Activated T-cell treated with anti-CD3 and anti-CD28 coated beads, Interleukin-2, amount 50 U/mL, for 4 hours (primary cell): ENCODE results near the gene ZPBP2. TPM values are rescaled to one million over a fixed set of nuclear protein-coding genes. Genes with fewer than 3 reads are reported as not detected.

Experiments used
- ATAC-seq, 2 donors: fragments of 200-7000 bp; cut with Tn5 transposase; one replicate each; pipeline ENCODE4 v1.10.0; 2021
- DNase-seq: peaks from one replicate; pipeline ENCODE4 v3.0.0-alpha.2; 2020
- H3K27me3 Mint-ChIP-seq: one replicate; pipeline ENCODE4 v1.8.0; 2021; ENCODE audit warnings: low read depth, mixed read lengths
- H3K36me3 Mint-ChIP-seq: one replicate; pipeline ENCODE4 v1.8.0; 2022; ENCODE audit warnings: mixed read lengths; ENCODE audit not compliant: insufficient read depth
- H3K4me1 Mint-ChIP-seq: one replicate; pipeline ENCODE4 v1.8.0; 2021; ENCODE audit warnings: low read depth, mixed read lengths
- H3K4me3 Mint-ChIP-seq: one replicate; pipeline ENCODE4 v1.8.0; 2021; ENCODE audit warnings: mild to moderate bottlenecking, moderate library complexity, mixed read lengths
- H3K9me3 Mint-ChIP-seq: one replicate; pipeline ENCODE4 v1.8.0; 2021; ENCODE audit warnings: mixed read lengths
- total RNA-seq, 3 donors: library from RNA; stranded (reverse); gene quantifications; one replicate each; pipeline ENCODE4 v1.2.1, GENCODE V29; 2021

The ZPBP2 gene
- total RNA-seq, result under 1 TPM in 2 of 3 donors, not detected in 1; 0.16 to 0.28 TPM

GRCh38 chr17:39867880-39868553 lies at the start of gene ZPBP2:
Gene ZPBP2, plus strand, starts transcription at chr17:39868202. Its CDS starts 153 bp downstream, at chr17:39868355.
- Mint-ChIP-seq H3K4me1 (peaks cover 49% of the 10 kb centered on the region), H3K9me3 (no peaks in the 10 kb centered on the region)

DNA sequence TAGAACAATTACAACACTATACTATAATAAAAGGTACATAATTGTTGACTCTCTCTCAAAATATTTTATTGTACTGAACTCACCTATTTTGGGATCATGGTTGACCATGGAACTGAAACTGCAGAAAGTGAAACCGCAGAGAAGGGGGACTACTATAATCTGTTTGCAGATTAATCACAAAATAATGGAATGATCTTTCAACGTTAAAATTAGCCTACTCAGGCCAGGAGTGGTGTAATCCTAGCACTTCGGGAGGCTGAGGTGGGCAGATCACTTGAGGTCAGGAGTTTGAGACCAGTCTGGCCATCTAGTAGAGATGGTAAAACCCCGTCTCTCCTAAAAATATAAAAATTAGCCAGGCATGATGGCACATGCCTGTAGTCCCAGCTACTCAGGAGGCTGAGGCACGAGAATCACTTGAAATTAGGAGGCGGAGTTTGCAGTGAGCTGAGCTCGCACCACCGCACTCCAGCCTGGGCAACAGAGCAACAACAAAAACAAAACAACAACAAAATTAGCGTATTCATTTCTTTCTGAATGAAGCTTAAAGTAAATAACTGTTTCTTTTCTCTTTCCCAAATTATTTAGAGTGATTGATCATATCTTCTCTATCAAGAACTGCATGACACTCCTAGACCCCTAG lies 49.5 kb upstream of the ZPBP2 start:
- H3K27me3 Mint-ChIP-seq, result no peaks in the 10 kb centered on the region
- DNase-seq (no peak), ATAC-seq (no peak)
- peaks cover 53% of the 10 kb centered on the region for H3K36me3 Mint-ChIP-seq
- peaks cover 78% of the 10 kb centered on the region for H3K4me1 Mint-ChIP-seq
- H3K4me3 Mint-ChIP-seq, result peak overlapping the region; percentile 56
- H3K9me3 Mint-ChIP-seq, result peaks cover 7% of the 10 kb centered on the region

More at GRCh38 chr17:39867880-39868553, at the start of gene ZPBP2:
- DNase-seq (peak; percentile 43), ATAC-seq (no peak)
- H3K27me3 Mint-ChIP-seq, result no peaks in the 10 kb centered on the region
- H3K4me3 Mint-ChIP-seq, result peak within 1 kb of the TSS; percentile 48
- no peaks in the 10 kb centered on the region for H3K36me3 Mint-ChIP-seq

GRCh38 chr17:39820541-39820940 lies 47.5 kb upstream of the ZPBP2 start:
- H3K4me1 Mint-ChIP-seq, result peaks cover 57% of the 10 kb centered on the region
- no peak for DNase-seq
- ATAC-seq, result peak in 1 of 2 donors; percentile 29
- H3K36me3 Mint-ChIP-seq, result peaks cover 60% of the 10 kb centered on the region
- no peak overlapping the region for H3K4me3 Mint-ChIP-seq
- H3K27me3 Mint-ChIP-seq, result no peaks in the 10 kb centered on the region
- H3K9me3 Mint-ChIP-seq, result peaks cover 24% of the 10 kb centered on the region

DNA sequence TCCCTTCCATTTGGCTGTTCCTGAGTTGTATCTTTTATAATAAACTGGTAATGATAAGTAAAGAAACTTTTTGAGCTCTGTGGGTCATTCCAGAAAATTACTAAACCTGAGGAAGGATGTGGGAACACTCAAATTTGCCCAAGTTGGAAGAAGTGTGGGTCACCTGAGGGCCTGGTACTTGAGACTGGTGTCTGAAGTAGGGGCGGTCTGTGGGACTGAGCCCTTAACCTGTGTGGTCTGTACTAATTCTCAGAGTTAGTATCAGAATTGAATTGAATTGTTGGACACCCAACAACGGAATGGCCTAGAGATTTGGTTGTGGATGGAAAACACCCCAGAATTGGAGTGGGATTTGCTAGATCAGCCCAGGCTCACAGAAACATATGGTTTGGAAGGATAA lies 47.0 kb upstream of the ZPBP2 start:
- no peak for DNase-seq
- H3K4me1 Mint-ChIP-seq, result peaks cover 53% of the 10 kb centered on the region
- peaks cover 24% of the 10 kb centered on the region for H3K9me3 Mint-ChIP-seq
- H3K36me3 Mint-ChIP-seq, result peaks cover 60% of the 10 kb centered on the region
- H3K4me3 Mint-ChIP-seq, result no peak overlapping the region
- no peak for ATAC-seq
- no peaks in the 10 kb centered on the region for H3K27me3 Mint-ChIP-seq

GRCh38 chr17:39822051-39822451 lies 46.0 kb upstream of the ZPBP2 start:
- DNase-seq (no peak), ATAC-seq (peak; percentile 65 to 68)
- Mint-ChIP-seq H3K4me1 (peaks cover 59% of the 10 kb centered on the region), H3K36me3 (peaks cover 67% of the 10 kb centered on the region), H3K9me3 (peaks cover 24% of the 10 kb centered on the region), H3K27me3 (no peaks in the 10 kb centered on the region), H3K4me3 (no peak overlapping the region)

GRCh38 chr17:39823407-39824054 lies 44.5 kb upstream of the ZPBP2 start:
- H3K4me1 Mint-ChIP-seq, result peaks cover 57% of the 10 kb centered on the region
- peaks cover 78% of the 10 kb centered on the region for H3K36me3 Mint-ChIP-seq
- no peak overlapping the region for H3K4me3 Mint-ChIP-seq
- H3K9me3 Mint-ChIP-seq, result peaks cover 24% of the 10 kb centered on the region
- DNase-seq (no peak), ATAC-seq (no peak)
- H3K27me3 Mint-ChIP-seq, result no peaks in the 10 kb centered on the region

DNA sequence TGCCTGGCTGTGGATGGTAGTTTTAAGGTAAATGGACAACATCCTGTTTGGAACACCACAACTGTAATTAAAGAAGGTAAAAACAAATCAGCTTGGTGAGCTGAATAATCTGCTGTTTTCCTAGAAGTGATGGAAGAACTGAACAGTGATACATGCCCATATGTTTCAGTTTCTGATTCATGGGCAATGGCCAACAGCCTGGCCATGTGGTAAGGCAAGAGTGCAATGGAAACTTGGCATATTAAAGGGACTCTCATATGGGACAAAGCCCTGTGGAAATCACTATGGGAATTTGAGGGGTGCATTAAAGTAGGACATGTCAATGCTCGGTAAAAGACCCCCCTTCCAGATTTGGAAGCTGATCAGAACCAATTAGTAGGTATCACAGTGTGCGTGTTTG lies 41.7 kb upstream of the ZPBP2 start:
- Mint-ChIP-seq H3K27me3 (no peaks in the 10 kb centered on the region), H3K4me3 (no peak overlapping the region), H3K4me1 (peaks cover 33% of the 10 kb centered on the region), H3K9me3 (peaks cover 24% of the 10 kb centered on the region), H3K36me3 (peaks cover 81% of the 10 kb centered on the region)
- no peak for DNase-seq
- no peak for ATAC-seq

DNA sequence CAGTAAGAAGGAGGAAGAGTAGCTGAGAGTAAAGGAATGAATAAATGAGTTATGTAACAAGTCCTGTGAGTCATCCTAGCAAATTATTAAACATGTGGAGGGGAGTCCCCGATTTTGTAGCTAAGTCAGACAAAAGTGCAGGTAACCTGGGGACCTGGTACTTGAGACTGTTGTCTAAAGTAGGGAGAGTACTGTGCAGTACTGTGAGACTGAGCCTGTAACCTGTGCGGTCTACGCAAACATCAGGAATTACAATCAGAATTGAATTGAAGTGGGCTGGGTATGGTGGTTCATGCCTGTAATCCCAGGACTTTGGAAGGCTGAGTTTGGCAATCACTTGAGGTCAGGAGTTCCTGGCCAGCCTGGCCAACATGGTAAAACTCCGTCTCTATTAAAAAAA lies 39.6 kb upstream of the ZPBP2 start:
- ATAC-seq (peak; percentile 26 to 27), DNase-seq (no peak)
- Mint-ChIP-seq H3K36me3 (peaks cover 73% of the 10 kb centered on the region), H3K4me1 (peaks cover 28% of the 10 kb centered on the region), H3K9me3 (peaks cover 16% of the 10 kb centered on the region), H3K4me3 (no peak overlapping the region), H3K27me3 (no peaks in the 10 kb centered on the region)

DNA sequence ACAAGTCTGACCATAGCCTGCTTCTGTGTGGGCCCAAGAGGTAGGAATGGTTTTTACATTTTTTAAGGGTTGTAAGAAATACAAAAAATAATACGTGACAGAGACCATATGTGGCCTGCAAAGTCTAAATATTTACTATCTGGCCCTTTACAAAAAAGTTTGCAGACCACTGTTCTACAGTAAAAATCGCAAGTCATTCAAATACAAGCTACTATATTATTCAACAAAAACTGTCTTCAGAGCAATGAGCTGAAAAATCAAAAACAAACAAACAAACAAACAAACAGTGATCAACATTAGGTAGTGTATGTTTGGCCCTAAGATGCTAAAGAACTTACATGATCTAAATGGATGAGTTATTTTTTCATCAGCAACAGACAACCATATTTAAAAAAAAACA lies 36.4 kb upstream of the ZPBP2 start:
- DNase-seq (no peak), ATAC-seq (no peak)
- Mint-ChIP-seq H3K4me1 (peaks cover 40% of the 10 kb centered on the region), H3K4me3 (no peak overlapping the region), H3K9me3 (peaks cover 8% of the 10 kb centered on the region), H3K27me3 (no peaks in the 10 kb centered on the region), H3K36me3 (peaks cover 62% of the 10 kb centered on the region)

DNA sequence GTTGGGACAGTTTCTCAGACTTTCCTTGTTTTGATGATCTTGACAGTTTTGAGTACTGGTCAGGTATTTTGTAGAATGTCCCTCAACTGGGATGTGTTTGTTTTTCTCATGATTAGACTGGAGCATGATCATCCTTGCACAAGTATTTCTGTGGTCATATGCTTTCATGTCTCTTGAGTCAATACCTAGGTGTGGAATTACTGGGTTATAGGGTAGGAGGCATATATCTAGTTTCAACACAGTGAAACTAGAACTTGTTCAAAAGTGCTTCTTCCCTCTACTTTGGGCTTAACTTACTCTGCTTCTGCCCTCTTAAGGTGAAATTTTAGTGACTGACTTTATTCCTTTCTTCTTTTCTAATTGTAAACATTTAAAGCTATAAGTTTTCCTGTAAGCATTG lies 34.0 kb upstream of the ZPBP2 start:
- Mint-ChIP-seq H3K36me3 (peaks cover 56% of the 10 kb centered on the region), H3K4me3 (no peak overlapping the region), H3K27me3 (no peaks in the 10 kb centered on the region), H3K4me1 (peaks cover 31% of the 10 kb centered on the region), H3K9me3 (peaks cover 16% of the 10 kb centered on the region)
- ATAC-seq (peak; percentile 79 to 81), DNase-seq (no peak)

DNA sequence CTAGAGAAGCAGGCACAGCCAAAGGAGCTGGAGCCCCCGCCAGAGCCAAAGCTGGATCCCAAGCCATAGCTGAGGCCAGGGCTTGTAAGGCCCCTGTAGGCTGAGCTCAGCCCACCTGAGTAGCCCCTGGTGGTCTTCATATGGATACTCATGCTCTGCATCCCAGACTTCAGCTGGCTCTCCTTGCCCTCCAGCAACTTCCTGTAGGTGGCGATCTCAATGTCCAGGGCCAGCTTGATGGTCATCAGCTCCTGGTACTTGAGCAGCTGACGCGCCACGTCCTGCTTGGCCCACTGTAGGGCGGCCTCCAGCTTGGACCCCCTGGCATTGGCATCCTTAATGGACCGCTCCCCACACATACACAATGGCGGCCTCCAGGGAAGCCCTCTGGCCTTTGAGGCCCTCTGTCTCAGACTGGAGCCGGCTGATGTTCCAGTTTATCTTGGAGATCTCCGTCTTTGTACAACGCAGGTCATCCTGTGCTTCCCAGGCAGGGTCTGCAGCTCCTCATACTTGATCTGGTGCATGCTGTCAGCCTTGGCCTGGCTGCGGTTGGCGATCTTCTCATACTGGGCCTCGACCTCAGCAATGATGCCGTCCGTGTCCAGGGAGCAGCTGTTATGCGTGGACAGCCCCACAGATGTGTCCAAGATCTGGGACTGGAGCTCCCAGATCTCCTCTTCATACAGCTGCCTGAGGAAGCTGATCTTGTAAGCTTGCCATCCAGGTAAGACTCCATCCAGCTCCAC lies 32.8 kb upstream of the ZPBP2 start:
- Mint-ChIP-seq H3K36me3 (peaks cover 57% of the 10 kb centered on the region), H3K4me1 (peaks cover 36% of the 10 kb centered on the region), H3K9me3 (peaks cover 19% of the 10 kb centered on the region), H3K27me3 (no peaks in the 10 kb centered on the region), H3K4me3 (no peak overlapping the region)
- no peak for ATAC-seq
- DNase-seq, result no peak

DNA sequence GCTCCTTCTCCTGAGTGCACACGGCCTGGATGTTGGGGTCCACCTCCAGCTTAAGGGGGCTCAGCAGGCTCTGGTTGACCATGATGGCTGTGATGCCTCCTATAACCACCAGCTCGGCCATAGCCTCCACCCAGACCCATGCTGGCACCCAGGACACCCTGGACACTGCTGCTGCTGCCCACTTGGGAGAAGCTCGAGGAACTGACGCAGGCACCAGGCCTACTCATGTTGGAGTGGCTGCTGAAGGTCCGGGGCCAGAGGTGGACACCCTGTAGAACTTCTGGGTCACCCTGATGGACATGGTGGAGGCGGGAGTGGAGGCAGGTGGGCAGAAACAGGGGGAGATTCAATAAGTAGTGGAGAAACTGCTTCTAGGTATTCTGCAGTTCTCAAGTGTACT lies 31.9 kb upstream of the ZPBP2 start:
- Mint-ChIP-seq H3K4me1 (peaks cover 39% of the 10 kb centered on the region), H3K36me3 (peaks cover 60% of the 10 kb centered on the region), H3K4me3 (no peak overlapping the region), H3K9me3 (peaks cover 19% of the 10 kb centered on the region), H3K27me3 (no peaks in the 10 kb centered on the region)
- ATAC-seq (no peak), DNase-seq (no peak)

- Mint-ChIP-seq H3K9me3 (peaks cover 19% of the 10 kb centered on the region), H3K36me3 (peaks cover 60% of the 10 kb centered on the region), H3K4me3 (no peak overlapping the region), H3K27me3 (no peaks in the 10 kb centered on the region), H3K4me1 (peaks cover 45% of the 10 kb centered on the region)
- DNase-seq (no peak), ATAC-seq (no peak)
Measured at GRCh38 chr17:39838057-39838456, 29.9 kb upstream of the ZPBP2 start.

- H3K9me3 Mint-ChIP-seq, result peaks cover 19% of the 10 kb centered on the region
- ATAC-seq, result no peak
- H3K4me3 Mint-ChIP-seq, result no peak overlapping the region
- no peak for DNase-seq
- peaks cover 57% of the 10 kb centered on the region for H3K36me3 Mint-ChIP-seq
- H3K4me1 Mint-ChIP-seq, result peaks cover 48% of the 10 kb centered on the region
- no peaks in the 10 kb centered on the region for H3K27me3 Mint-ChIP-seq
Measured at GRCh38 chr17:39838784-39839183, 29.2 kb upstream of the ZPBP2 start.
